Measurements from ENCODE around the gene CACNA1G. TPM values are rescaled to one million over a fixed set of nuclear protein-coding genes. Genes with fewer than 3 reads are reported as not detected.
A peak's percentile ranks its signal among the peaks of the same experiment; 100 is the strongest.

The CACNA1G gene
- total RNA-seq, 2 experiments from 2014 or later, result 0.22 to 0.24 TPM

DNA sequence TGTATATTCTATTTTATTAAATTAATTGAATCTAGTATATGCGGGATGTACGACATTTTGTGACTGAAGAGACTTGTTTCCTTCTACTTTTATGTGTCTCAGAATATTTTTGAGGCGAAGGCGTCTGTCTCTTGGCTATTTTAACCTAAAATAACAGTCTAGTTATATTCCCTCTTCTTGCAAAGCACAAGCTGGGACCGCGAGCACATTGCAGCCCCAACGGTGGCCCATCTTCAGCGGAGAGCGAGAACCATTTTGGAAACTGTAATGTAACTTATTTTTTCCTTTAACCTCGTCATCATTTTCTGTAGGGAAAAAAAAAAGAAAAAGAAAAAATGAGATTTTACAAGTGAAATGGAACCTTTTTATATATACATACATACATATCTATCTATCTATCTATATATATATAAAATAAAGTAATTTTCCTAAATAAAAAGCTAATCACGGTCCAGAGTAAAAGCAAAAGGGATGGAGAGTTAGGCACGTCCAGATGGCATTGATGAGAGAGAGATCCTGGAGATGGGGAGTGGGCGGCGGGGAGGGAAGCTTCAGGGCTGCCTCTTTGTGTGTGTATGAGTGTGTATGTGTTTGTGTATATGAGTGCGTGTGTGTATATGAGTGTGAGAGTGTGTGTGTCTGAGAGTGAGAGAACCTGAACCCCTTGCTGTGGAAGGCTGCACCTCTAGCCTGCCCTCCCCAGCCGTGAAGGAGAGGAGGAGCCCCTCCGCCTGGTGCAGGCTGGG lies 66.7 kb downstream of the CACNA1G start:
- H3K4me1 Mint-ChIP-seq (ENCODE audit: low read depth), result no peaks in the 10 kb centered on the region
- peaks cover 36% of the 10 kb centered on the region for H3K27me3 Mint-ChIP-seq (ENCODE audit: low read depth)
- intact Hi-C loops (cut with micrococcal nuclease), result loop anchor here (5.0 kb wide), 1 partner anchor 65 kb away; the partner anchor contains the start of gene CACNA1G
- H3K27ac Mint-ChIP-seq, result no peak overlapping the region
- no peak for DNase-seq
- H3K9me3 Mint-ChIP-seq, result no peaks in the 10 kb centered on the region
- no peaks in the 10 kb centered on the region for H3K36me3 Mint-ChIP-seq (ENCODE audit: low read depth)
- H3K4me3 Mint-ChIP-seq, result no peak overlapping the region
- CTCF ChIA-PET, result interaction anchor here (0.6 to 4.8 kb wide), 19 partner anchors 12 to 149 kb away, joined by 3 to 50 read pairs (median 3); partner anchors contain the start of gene RSAD1

DNA sequence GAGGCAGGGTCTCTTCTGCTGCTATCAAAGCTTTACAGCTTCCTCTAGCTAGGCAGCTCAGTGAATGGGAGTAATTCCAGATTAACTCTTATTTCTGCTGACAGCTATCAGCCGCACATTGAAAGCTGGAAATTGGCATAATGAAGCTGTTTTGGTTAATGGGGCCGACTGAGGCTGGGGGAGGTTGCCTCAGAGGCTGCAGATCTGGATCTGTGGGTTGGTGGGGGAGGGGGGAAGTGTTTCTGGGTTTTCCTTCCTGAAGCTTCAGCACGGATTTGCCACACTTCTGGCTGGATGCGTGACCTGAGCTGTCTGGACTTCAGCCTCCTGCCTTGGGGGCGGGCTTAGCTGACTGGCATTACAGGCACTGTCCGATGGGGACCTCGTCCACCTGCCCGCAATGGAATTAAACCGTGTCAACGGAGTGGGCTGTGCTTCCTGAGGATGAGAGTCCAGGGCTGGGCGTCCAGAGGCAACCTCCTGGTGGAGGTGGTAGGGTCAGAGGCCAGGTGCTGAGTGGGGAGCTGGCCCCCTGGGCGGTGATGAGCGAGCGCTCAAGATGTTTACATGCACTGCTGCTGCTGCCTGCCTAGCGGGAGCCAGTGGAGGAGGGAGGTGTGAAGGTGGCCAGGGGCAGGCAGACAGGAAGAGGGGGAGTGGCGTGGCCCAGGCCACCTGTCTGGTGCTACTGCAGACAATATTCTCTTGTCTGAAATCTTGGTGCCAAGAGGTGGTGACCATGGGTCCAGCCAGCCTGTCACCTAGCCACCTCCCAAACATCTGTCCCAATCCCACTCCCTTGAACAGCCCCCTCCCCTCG lies 67.5 kb downstream of the CACNA1G start:
- CTCF ChIA-PET, result interaction anchor here (0.6 to 4.8 kb wide), 13 partner anchors 11 to 149 kb away, joined by 3 to 50 read pairs (median 3); no protein-coding TSS in a partner anchor
- intact Hi-C loops (cut with micrococcal nuclease), result loop anchor here (5.0 kb wide), 1 partner anchor 66 kb away; the partner anchor contains the start of gene CACNA1G
- Mint-ChIP-seq H3K27ac (no peak overlapping the region), H3K36me3 (ENCODE audit: low read depth) (no peaks in the 10 kb centered on the region), H3K27me3 (ENCODE audit: low read depth) (peaks cover 38% of the 10 kb centered on the region), H3K9me3 (no peaks in the 10 kb centered on the region), H3K4me1 (ENCODE audit: low read depth) (no peaks in the 10 kb centered on the region), H3K4me3 (no peak overlapping the region)
- no peak for DNase-seq

GRCh38 chr17:50629902-50630301 lies 69.4 kb downstream of the CACNA1G start:
- CTCF ChIA-PET, result interaction anchor here (0.7 to 4.8 kb wide), 16 partner anchors 9 to 150 kb away, joined by 3 to 50 read pairs (median 4); no protein-coding TSS in a partner anchor

GRCh38 chr17:50630524-50631194 lies 70.1 kb downstream of the CACNA1G start:
- intact Hi-C loops (cut with micrococcal nuclease), result loop anchor here (1.0 to 2.0 kb wide), 3 partner anchors 51 to 212 kb away; no protein-coding TSS in a partner anchor
- no peaks in the 10 kb centered on the region for H3K4me1 Mint-ChIP-seq (ENCODE audit: low read depth)
- H3K27me3 Mint-ChIP-seq (ENCODE audit: low read depth), result peaks cover 53% of the 10 kb centered on the region
- no peak overlapping the region for H3K27ac Mint-ChIP-seq
- DNase-seq, result peak; percentile 71
- no peaks in the 10 kb centered on the region for H3K36me3 Mint-ChIP-seq (ENCODE audit: low read depth)
- H3K4me3 Mint-ChIP-seq, result no peak overlapping the region
- CTCF ChIA-PET, result interaction anchor here (0.7 to 4.8 kb wide), 20 partner anchors 9 to 342 kb away, joined by 3 to 50 read pairs (median 3); partner anchors contain the start of gene SPATA20
- no peaks in the 10 kb centered on the region for H3K9me3 Mint-ChIP-seq

More at GRCh38 chr17:50629902-50630301, 69.4 kb downstream of the CACNA1G start:
- Mint-ChIP-seq H3K27me3 (ENCODE audit: low read depth) (peaks cover 53% of the 10 kb centered on the region), H3K9me3 (no peaks in the 10 kb centered on the region), H3K27ac (no peak overlapping the region), H3K36me3 (ENCODE audit: low read depth) (no peaks in the 10 kb centered on the region), H3K4me1 (ENCODE audit: low read depth) (no peaks in the 10 kb centered on the region), H3K4me3 (no peak overlapping the region)
- intact Hi-C loops (cut with micrococcal nuclease), result loop anchor here (1.0 to 5.0 kb wide), 4 partner anchors 51 to 213 kb away; partner anchors contain the start of gene CACNA1G
- no peak for DNase-seq

DNA sequence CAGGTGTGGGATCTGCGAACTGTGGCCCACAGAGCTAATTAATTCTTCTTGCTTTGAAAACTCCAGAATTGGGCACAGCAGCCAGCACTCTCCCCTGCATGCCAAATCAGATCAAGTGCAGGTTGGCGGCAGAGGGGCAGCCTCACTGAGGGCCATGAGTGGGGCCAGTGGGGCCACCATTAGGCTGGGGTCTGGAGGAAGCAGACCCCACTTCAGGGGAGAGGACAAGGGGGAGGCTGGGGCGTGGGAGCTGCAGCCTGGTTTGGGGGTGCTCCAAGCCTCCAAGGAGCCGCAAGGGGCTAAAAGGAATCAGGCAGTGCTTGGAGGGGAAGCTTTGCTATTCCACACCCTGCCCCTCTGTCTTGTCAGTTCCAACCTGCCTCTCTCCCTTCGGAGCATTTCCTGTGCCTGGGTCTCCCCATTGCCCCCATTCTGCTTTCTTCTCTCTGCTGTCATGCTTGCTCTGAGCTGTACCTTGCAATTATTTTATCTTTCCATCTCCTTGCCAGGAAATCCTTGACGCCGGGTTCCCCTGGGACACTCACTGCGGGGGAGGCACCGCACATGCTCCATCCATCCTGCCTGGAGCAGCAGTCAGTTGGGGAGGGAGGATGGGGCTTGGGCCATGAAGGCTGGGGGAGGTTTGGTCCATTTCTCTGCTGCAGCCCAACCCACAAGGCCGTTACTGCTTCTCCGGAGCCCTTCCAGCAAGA lies 70.8 kb downstream of the CACNA1G start:
- H3K36me3 Mint-ChIP-seq (ENCODE audit: low read depth), result no peaks in the 10 kb centered on the region
- no peaks in the 10 kb centered on the region for H3K4me1 Mint-ChIP-seq (ENCODE audit: low read depth)
- no peak overlapping the region for H3K27ac Mint-ChIP-seq
- no peak for DNase-seq
- intact Hi-C loops (cut with micrococcal nuclease), result loop anchor here (2.0 kb wide), 1 partner anchor 211 kb away; no protein-coding TSS in a partner anchor
- no peaks in the 10 kb centered on the region for H3K9me3 Mint-ChIP-seq
- peaks cover 57% of the 10 kb centered on the region for H3K27me3 Mint-ChIP-seq (ENCODE audit: low read depth)
- CTCF ChIA-PET, result interaction anchor here (0.8 to 4.8 kb wide), 13 partner anchors 14 to 343 kb away, joined by 3 to 50 read pairs (median 4); partner anchors contain the start of gene SPATA20
- H3K4me3 Mint-ChIP-seq, result no peak overlapping the region

DNA sequence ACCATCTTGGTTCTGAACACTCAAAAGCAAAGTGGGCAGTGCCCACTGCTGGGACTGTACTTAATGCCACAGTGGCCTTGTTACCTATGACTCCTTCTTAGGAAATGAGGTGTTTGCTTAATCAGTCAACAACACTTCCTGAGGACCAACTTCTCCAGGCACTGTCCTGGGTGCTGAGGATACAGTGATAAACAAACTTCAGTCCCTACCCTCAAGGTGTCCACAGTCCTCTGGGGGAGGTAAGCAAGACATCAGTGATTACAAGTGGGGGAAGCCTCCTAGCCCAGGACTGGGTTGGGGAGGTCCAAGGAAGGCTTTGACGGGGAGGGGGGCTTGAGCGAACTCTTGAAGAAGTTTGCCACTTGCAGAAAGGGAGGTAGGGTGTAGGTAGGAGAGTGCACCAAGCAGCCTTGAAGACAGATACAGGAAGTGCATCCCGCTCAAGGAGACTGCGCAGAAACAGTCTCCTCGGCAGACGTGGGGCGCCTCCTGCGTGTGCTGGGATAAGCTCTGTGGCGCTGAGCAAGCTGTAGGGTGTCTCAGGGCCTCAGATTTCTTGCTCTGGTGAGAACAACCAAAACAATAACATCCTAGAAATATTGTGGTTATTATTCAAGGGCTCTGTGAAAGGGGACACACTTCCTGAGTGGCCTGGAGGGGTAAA lies 71.5 kb downstream of the CACNA1G start:
- H3K27ac Mint-ChIP-seq, result no peak overlapping the region
- intact Hi-C loops (cut with micrococcal nuclease), result loop anchor here (2.0 kb wide), 1 partner anchor 211 kb away; no protein-coding TSS in a partner anchor

GRCh38 chr17:50632637-50633036 lies 72.1 kb downstream of the CACNA1G start:
- Mint-ChIP-seq H3K4me1 (ENCODE audit: low read depth) (no peaks in the 10 kb centered on the region), H3K27ac (no peak overlapping the region), H3K27me3 (ENCODE audit: low read depth) (peaks cover 59% of the 10 kb centered on the region), H3K9me3 (no peaks in the 10 kb centered on the region), H3K36me3 (ENCODE audit: low read depth) (no peaks in the 10 kb centered on the region), H3K4me3 (no peak overlapping the region)
- intact Hi-C loops (cut with micrococcal nuclease), result no loop called here
- no peak for DNase-seq
- CTCF ChIA-PET, result interaction anchor here (0.6 to 1.4 kb wide), 6 partner anchors 58 to 167 kb away, joined by 3 to 5 read pairs (median 4); no protein-coding TSS in a partner anchor

More for the DNA sequence above, 71.5 kb downstream of the CACNA1G start:
- H3K9me3 Mint-ChIP-seq, result no peaks in the 10 kb centered on the region
- peaks cover 57% of the 10 kb centered on the region for H3K27me3 Mint-ChIP-seq (ENCODE audit: low read depth)
- no peak overlapping the region for H3K4me3 Mint-ChIP-seq
- no peaks in the 10 kb centered on the region for H3K4me1 Mint-ChIP-seq (ENCODE audit: low read depth)
- no peaks in the 10 kb centered on the region for H3K36me3 Mint-ChIP-seq (ENCODE audit: low read depth)
- no peak for DNase-seq
- CTCF ChIA-PET, result interaction anchor here (0.6 to 4.8 kb wide), 8 partner anchors 15 to 343 kb away, joined by 3 to 50 read pairs (median 4); no protein-coding TSS in a partner anchor

GRCh38 chr17:50633683-50634082 lies 73.2 kb downstream of the CACNA1G start:
- DNase-seq, result no peak
- no peaks in the 10 kb centered on the region for H3K4me1 Mint-ChIP-seq (ENCODE audit: low read depth)
- no peaks in the 10 kb centered on the region for H3K36me3 Mint-ChIP-seq (ENCODE audit: low read depth)
- no peaks in the 10 kb centered on the region for H3K9me3 Mint-ChIP-seq
- H3K27me3 Mint-ChIP-seq (ENCODE audit: low read depth), result peaks cover 58% of the 10 kb centered on the region
- CTCF ChIA-PET, result interaction anchor here (1.0 to 1.4 kb wide), 2 partner anchors 59 to 83 kb away, joined by 3 to 4 read pairs; no protein-coding TSS in a partner anchor
- intact Hi-C loops (cut with micrococcal nuclease), result no loop called here
- H3K27ac Mint-ChIP-seq, result no peak overlapping the region
- no peak overlapping the region for H3K4me3 Mint-ChIP-seq

DNA sequence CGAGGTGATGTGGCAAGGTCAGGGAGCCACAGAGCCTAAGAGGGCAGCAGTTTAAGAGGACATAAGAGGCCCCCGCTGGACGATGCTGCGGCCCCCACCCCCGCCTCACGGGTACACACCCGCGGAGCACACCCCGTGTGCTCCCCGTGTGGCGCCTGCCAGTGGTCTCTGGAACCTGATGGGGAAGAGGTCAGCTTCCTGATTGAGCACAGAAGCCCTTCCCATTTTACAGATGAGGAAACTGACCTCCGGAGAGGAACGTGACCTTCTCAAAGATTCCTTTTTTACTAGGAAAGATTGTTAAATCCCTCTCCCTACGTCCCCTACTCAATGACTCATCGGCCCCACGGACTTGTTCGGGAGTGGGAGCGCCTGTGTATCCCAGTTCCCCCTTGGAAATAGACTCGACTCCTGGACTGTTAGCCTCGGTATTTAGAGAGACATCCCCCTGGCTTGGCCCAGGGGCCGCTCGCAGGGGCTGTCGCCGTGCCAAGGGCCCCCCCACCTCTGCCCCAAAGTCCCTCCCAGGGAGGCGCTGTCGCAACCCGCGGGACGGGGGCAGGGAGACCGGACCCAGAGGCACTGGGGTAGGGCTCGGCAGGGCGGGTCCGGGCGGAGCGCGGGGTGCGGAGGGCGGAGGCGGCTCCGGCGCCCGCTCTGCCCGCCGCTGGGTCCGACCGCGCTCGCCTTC lies 73.9 kb downstream of the CACNA1G start, which contains the start of gene ABCC3:
TSS of gene ABCC3 (plus strand) at position 658 of the 691 bp plus-strand sequence. CDS start 56 bp downstream, outside the sequence.
- H3K27ac Mint-ChIP-seq, result no peak within 1 kb of the TSS
- no peaks in the 10 kb centered on the region for H3K4me1 Mint-ChIP-seq (ENCODE audit: low read depth)
- no peaks in the 10 kb centered on the region for H3K9me3 Mint-ChIP-seq
- CTCF ChIA-PET, result no interaction called here
- H3K4me3 Mint-ChIP-seq, result no peak within 1 kb of the TSS
- H3K27me3 Mint-ChIP-seq (ENCODE audit: low read depth), result peaks cover 54% of the 10 kb centered on the region
- no peaks in the 10 kb centered on the region for H3K36me3 Mint-ChIP-seq (ENCODE audit: low read depth)
- intact Hi-C loops (cut with micrococcal nuclease), result no loop called here
- DNase-seq, result no peak
